Stimulated activated CD8-positive, alpha-beta memory T cell treated with anti-CD3 and anti-CD28 coated beads, Interleukin-4, amount 100 ng/mL, for 48 hours (primary cell): ENCODE data around the gene VWA1.
"Not testable (repeated sequence)": the region's sequence is repeated elsewhere in the genome, so short reads cannot be mapped to it uniquely, and the experiment has no call there.

Experiments
- DNase-seq: peaks from one replicate; pipeline ENCODE4 v3.0.0-alpha.2; 2020

Gene VWA1, protein sequence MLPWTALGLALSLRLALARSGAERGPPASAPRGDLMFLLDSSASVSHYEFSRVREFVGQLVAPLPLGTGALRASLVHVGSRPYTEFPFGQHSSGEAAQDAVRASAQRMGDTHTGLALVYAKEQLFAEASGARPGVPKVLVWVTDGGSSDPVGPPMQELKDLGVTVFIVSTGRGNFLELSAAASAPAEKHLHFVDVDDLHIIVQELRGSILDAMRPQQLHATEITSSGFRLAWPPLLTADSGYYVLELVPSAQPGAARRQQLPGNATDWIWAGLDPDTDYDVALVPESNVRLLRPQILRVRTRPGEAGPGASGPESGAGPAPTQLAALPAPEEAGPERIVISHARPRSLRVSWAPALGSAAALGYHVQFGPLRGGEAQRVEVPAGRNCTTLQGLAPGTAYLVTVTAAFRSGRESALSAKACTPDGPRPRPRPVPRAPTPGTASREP

DNA sequence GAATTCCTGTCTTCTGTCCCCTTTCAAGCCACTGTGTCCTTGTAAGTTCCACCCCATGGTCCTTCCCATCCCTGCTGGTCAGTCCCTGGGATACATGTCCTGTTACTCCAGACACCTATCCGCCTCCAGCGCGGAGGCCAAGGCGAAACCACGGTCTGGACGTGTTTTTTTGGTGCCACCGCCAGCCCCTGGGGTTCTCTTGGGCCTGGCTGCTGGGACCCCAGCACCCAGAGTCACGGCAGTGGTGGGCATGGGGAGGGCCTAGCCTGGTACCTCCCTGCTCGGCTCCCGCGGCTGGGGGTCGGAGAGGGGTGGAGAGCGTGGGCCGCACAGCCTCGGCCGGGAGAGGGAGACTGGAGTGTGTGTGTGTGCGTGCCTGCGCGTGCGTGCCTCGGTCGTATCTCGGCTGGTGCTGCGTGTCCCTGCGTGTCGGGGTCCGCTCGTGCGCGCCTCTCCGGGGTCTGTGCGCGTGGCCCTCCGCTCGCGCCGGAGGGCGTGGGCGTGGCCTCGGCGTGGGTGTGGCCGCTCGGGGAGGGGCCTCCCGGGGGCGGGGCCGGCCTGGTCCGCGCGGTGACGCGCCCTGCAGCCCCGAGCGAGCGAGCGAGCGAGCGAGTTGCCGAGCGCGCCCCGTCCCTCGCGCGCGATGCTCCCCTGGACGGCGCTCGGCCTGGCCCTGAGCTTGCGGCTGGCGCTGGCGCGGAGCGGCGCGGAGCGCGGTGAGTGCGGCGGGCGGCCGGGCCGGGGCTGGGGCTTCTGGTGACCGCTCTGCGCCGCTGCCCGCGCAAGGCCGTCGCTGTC, at the start of gene VWA1:
VWA1 (plus strand) TSS at position 585 of the 798 bp plus-strand sequence; CDS start at position 644, 59 bp downstream.
- peak; percentile 86 for DNase-seq

DNA sequence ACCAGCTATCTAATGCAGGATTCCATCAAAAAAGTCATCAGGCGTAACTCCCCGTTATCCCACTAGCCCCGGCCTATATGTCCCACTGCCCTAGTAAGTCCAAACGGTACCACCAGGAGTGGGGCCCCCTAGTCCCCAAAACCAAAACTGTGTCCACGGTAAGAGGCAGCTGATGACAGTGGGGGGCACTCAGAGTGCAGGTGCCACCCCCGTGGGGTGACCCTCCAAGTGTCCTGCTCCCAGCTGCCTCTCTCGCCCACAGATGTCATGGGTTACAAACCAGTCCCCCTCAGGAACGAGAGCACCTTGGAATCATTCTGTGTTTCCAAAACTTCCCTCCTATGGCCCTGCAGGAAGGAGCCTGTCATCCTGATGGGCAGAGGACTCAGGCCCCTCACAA, 49.6 kb upstream of the VWA1 start:
- no peak for DNase-seq

DNA sequence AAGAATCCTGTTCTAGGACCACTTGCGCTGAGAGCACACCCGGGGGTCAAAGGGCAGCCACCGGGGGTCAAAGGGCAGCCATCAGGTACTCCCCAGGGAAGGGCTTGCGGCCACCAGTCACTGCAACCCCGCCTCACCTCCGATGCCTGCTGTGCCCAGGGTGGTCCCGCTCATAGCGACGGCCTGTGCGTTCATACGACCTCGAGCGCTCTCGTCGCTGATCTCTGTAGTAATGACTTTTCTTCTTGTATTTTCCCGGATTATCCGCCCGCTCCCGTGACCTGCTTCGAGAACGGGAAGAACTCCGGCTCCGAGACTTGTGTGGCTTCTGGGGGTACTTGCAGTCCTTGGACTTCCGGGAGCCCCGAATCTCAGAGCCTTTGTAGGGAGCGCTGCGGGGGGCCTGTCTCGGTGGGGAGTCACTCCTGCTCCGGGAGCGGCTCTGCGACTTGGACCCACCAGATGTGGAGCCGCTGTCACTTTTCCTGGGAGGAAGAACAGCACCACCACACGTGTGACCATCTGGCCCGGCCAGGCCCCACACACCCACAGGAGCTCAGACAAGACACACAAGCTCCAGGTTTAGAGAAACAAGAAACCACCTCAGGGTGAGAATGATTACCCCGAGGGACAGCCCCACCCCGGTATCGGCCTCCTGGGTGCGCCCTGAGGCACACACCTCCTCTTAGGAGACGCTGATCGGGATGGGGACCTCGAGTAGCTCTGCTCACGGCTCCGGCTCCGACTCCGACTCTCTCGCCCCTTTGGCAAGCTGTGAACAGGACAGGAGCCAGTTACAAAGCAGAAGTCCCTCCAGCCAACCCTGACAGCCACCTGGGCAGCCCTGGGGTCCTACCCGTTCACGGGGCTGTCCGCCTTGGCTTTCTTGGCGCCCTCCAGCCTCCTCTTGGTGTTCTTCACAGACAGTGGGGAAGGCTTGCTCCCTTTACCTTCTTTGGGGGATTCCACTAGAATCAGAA, 48.1 kb upstream of the VWA1 start:
- DNase-seq = no peak

DNA sequence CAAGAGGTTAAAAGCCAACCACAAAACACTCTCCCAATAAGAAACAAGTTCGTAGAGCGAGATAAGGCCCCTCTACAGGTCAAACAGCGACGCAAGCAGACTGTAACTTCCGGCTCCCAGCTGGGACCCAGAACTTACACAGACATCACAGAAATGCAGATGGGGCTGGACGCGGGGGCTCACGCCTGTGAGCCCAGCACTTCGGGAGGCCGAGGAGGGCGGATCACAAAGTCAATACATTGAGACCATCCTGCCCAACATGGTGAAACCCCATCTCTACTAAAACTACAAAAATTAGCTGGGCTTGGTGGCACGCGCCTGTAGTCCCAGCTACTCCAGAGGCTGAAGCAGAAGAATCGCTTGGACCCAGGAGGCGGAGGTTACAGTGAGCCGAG, 47.4 kb upstream of the VWA1 start:
- no peak for DNase-seq

DNA sequence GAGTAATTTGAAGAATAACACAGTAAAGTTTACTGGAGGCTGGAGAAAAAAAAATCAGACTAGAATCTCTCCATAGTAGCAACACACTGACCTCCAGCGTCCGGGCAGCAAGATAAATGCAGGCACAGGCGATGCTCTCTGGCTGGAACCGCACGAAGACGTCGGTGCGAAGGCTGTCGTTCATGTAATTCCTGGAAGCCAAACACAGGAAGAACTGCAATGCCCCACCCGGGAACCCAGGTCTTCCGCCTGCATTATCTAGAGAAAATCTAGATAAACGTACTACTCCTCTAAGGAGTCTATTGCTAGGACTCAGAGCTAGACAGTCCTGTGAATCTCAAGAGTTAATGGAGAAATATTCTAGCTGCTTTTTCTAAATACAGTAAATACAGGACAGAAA, 44.8 kb upstream of the VWA1 start:
- DNase-seq = no peak

DNA sequence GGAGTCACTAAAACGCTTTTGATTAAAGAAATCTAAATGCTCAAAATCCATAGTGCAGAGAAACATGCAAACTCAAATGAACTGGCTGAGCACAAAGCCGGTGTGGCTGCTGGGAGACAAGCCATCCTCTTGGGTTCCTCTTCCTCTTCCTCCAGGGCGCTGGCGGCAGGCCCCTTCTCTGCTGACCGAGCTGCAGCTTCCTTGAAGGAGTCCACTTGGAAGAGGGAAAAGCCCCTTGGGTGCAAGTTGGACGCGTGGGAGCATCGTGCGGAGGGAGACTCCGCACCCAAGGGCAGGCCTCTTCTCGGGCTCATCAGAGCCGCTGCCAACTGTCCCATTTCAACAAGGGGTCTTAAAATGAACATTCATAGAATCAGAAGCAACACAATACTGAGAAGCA, 44.3 kb upstream of the VWA1 start:
- no peak for DNase-seq

DNA sequence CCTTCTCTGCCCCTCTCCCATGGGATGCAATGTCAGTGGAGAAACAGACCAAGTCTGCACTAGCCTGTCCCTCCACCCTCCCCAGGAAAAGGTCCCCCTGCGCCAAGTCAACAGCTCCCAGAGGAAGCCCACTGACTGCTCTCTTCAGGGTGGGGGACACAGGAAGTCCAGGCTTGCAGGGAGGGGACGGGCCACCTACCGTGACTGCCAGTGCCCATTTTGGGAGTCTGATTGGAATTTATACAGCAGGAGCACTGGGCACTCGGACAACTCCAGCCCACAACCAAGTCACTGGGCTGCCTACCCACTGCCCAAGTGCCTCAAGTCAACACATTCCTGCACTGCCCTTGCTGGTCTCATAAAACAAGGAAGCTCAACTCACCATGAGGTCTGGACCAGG, 42.5 kb upstream of the VWA1 start:
- DNase-seq = no peak

DNA sequence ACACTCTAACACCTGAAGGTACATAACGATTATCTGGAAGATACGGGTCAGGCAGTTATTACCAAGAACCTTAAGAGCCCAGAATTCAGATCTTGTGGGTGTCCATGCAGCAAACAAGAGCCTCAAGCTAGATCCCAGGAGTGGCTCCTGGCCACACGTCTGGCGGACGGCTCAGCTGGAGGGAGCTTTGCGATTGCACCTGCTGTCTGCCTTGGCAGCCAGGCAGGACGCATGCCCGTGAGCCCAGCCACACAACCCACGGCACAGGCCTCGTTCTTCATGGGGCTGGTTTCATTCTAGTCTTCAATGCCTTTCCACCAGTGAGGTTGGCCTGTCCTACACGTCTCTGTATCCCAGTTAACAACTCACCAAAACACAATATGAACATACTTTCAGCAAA, 42.1 kb upstream of the VWA1 start:
- DNase-seq = no peak

DNA sequence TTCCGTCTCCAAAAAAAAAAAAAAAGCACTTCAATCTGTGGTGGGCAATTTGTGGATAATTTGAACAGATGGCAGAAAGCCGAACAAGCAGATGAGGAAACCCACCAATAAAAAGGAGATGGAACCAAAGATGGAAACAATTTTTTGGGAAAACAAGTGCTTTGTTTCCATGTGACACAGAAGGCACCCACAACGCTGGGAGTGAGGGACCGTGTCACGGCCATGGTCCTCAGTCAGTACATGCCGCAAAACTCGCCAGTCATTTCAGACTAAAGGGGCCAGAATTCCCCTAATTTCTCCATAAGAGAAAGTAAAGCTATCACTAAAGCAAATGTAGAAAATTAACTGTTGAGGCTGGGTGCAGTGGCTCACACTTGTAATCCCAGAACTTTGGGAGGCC, 41.4 kb upstream of the VWA1 start:
- no peak for DNase-seq

DNA sequence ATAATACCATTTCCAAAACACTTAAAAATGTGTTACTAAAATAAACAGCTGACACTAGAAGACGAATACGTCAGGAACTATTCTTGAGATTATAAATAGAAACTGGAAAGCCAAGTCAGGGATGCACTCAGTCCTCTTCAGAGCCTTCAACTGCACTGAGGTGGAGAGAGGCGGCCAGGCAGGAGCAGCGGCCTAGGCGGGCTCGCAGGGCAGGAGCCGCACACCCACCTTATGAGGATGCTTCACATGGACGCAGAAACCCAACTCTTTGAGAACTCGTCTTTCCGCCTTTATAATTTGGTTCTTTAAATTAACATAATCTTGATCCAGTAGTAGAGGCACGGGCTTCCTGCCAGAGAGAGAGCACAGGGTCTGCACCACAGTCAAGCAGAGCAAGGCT, 40.3 kb upstream of the VWA1 start:
- no peak for DNase-seq

DNA sequence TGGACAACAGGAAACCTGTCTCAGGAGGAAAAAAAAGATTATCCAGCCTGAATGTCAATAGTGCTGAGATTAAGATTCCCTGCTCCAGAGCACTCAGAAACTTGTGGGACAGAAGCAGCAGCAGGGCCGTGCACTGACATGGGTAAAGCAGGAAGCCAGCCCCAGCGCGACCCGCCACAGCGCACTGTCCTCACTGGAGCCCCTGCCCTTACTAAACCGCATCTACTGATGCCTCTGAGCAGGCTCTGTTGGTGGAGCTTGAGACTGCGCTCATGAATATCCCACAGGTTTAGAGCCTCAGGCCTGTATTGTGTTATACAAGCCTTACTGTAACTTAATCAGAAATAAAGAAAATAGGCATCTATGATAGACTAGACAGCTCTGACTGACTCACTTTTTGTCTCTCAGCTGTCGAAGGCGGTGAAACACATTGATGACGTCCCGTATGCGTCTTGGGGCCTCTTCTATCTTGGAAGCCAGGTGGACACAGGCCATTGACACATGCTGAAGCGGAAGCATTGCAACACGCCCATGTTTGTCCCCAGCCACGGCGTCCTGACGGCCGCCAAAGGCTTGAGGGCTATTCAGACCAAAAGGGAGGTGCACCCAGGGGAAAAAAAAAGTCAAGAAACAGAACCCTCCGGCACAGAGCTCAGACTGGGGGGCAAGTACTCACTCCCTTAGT, 37.5 kb upstream of the VWA1 start:
- DNase-seq = no peak

DNA sequence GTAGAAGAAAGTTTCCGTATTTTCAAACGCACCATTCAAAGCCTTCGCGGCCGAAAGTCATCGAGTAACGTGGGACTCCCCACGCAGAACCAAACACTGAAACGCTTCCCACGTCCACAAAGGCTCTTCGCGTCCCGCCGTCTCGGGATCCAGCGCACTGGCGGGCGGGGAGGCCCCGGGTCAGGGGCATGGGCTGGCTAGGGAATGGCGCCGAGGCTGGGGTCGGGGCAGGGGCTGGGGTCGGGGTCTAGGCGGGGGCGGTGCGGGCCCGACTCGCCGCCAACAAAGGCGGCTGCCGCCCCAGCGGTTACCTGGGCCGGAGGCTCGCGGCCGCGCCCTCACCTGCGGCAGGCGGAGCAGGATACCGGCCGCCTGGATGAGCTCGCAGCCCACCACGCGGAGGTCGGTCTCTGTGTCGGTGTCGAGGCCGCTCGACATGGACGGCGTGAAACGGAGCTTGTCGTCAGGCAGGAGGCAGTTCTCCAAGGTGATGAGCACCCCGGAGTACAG, 36.8 kb upstream of the VWA1 start:
- DNase-seq = no peak

DNA sequence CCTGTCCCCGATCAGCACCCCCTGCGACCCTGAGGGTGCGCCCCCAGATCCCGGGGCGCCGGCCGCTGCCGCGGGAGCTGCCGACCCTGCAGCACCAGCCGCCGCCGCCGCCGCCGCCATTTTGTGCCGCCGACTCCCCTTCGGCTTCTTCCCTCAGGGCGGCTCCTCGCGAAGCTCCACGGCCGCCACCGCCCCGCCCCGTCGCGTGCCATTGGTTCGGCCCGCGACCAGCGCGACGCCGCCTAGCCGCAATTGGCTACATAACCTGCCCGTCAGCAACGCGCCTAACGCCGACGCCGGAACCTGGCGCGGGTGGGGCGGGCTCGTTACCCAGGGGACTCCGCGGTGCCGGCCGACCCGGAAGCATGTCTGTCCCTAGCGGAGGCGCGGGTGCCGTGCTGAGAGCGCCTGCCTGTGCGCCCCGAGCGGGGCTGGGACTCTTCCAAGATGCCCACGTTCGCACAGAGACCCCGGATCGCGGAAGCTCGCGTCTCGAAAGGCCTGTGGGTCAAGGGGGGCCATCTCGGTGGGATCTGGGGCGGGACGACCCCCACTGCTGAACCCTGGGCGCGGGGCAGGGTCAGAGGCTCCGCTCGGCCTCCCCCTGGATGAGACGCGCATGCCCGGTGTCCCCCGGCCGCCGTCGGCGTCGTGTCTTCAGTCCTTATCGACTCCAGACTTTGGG, 36.2 kb upstream of the VWA1 start, which contains the start of gene CCNL2:
CCNL2 (minus strand) TSS at position 149 of the 685 bp plus-strand sequence; CDS start at position 120, 29 bp downstream.
- peak; percentile 99 for DNase-seq

DNA sequence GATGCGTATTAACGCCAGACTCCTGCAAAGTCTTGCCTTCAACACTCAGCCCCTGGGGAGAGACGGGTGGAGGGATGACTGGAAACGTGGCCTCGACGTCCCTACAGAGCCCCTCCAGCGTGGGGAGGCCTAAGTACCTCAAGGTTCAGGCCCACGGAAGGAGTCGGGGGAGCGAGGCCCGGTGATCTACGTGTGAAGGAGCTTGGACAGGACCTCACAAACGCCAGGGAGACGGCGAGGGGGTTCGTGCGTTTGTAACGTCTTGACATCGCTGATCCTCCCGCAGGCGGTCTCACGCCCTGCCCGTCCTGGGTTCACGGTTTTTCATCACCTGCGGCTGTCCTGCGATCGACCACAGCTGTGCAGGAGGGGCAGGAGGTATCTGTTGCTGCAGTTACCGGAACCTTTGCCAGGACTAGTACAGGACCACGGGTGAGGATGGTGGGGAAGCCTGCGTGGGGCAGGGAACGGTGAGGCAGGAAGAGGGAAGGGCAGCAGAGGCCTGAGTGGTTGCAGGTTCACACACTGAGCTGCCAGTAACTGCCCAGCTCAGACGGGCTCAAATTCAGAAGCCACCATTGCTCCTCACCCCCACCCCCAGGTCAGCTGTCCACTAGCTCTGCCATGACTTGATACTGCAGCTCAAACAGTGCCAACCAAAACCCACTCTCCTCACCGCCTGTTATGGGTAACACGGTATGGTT, 35.5 kb upstream of the VWA1 start:
- DNase-seq = peak; percentile 52

DNA sequence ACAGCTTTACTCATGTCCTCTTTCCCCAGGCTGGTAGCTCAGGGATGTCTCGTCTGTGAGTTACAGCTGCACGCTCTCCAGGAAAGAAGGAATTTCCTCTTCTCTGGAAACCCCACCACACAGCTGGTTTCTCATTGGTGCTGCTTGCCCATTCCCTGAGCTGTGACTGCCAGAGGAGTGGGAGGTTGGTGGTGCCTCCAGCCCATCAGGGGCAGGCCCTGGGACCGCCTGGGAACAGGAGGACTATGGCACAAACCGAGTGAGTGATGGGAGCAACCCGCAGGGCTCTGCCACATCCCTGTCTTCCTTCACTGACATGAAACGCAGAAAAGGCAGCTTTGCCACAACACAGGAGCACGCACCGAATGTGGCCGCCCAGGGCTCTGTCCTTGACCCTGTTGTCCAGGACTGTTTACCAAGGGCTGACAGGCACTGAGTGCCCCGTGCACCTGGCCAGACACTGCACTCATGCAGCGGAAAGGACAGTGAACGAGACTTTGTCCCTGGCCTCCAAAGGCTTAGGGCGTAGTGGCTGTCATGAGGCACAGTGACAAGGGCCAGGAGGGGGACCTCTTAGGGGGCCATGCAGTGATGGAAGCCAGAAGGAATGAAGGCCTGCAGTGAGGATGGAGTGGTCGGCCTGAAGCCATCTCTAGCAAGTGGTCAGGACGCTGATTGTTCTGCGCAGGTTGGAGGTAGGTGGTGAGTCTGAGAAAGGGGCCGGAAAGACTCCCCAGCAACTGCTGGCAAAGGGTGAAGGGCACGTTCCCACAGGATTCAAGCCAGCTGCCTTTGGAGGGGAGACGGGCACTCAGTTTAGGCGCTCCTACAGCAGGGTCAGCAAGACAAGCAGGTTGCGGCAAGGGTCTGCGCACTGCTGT, 34.7 kb upstream of the VWA1 start:
- DNase-seq = no peak

DNA sequence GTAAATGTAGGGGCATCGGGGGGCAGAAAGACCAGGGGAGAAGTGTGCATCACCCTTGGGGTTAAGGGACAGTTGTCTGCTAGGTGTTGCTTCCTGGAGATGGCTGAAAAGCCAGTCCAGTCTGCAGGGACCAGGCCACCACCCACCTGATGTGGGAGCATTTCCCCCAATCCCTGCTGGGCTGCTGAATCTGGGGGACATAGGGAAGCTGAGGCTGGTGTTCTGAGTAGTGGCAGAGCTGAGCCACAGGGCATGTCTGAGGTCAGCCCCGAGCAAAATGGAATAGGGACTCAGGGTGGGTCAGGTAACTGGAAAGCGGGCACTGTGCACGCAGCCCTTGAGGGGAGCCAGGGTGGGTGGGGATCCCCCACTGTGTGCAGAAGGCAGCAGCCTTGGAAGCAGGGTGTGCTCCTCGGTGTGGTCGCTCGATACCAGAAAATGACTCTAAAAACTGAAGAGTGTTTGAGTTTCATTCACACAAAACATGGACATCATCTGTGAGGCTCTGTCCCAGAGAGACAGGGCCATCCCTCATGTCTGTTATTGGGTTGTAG, 34.0 kb upstream of the VWA1 start:
- no peak for DNase-seq

DNA sequence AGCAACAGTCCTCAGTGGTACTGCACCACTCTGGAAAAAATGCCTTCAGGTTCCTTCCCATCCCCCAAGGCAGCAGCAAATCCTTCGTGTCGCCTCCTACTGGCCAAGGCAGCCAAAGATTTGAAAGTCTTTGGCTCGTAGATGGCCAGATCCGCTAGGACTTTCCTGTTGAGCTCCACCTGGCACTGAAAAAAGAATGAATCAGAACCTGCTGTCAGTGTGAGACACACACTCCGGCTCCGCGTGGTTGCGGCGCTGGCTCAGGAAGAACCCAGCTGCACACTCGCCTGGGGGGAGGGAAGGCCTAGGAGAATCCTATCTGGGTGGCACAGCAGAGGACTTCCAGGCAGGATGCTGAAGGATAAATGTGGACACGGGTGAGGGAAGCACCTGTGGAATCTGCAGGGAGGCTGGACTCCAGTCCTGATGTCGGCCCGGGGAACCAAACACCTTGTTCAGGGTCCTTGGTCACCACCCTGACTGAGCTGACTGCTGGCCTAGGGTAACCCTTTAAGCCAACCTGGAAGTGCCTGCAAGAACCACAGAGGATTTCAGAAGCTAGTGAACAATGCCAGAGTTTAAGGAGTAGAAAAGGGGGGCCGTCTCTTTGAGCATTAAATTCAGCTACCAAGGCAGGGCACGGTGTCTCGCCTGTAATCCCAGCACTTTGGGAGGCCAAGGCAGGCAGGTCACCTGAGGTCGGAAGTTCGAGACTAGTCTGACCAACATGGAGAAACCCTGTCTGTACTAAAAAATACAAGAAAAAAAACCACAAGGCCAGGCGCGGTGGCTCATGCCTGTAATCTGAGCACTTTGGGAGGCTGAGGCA, 33.2 kb upstream of the VWA1 start:
- DNase-seq = peak; percentile 66

DNA sequence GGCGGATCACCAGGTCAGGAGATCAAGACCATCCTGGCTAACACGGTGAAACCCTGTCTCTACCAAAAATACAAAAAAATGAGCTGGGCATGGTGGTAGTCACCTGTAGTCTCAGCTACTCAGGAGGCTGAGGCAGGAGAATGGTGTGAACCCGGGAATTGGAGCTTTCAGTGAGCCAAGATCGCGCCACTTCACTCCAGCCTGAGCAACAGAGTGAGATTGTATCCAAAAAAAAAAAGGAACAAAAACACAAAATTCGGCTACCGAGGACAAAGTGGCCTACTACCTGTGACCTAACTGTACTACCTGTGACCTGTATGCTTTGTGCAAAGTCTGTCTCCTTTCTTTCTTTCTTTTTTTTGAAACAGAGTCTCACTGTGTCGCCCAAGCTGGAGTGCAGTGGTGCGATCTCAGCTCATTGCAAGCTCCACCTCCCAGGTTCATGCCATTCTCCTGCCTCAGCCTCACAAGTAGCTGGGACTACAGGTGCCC, 32.5 kb upstream of the VWA1 start:
- not testable (repeated sequence) for DNase-seq
